Esophagus (tissue), 2 donors: ENCODE results near the gene NPY5R. TPM values are rescaled to one million over a fixed set of nuclear protein-coding genes. Genes with fewer than 3 reads are reported as not detected.

ENCODE experiments used
- H3K27ac ChIP-seq, 2 donors: one replicate each; pipeline ENCODE4 v1.5.1; 2013; ENCODE audit warnings: low read depth in 2 of 2, mild to moderate bottlenecking in 2 of 2, inconsistent platforms in 1 of 2, low read length in 1 of 2, moderate library complexity in 1 of 2
- H3K27me3 ChIP-seq, 2 donors: one replicate each; pipeline ENCODE4 v1.6.1; 2013; ENCODE audit warnings: low read length in 2 of 2, control low read depth in 1 of 2, mild to moderate bottlenecking in 1 of 2; ENCODE audit not compliant: insufficient read depth in 2 of 2, control insufficient read depth in 1 of 2
- H3K36me3 ChIP-seq, 2 donors: one replicate each; pipeline ENCODE4 v1.6.1; 2013; ENCODE audit warnings: low read length in 1 of 2; ENCODE audit not compliant: control insufficient read depth in 2 of 2, insufficient read depth in 2 of 2
- H3K4me1 ChIP-seq, 2 donors: one replicate each; pipeline ENCODE4 v1.6.1; 2013; ENCODE audit warnings: low read length in 1 of 2; ENCODE audit not compliant: control insufficient read depth in 2 of 2, insufficient read depth in 2 of 2
- H3K4me3 ChIP-seq, 2 donors: one replicate each; pipeline ENCODE4 v1.5.1; 2013; ENCODE audit warnings: low read length in 2 of 2, mild to moderate bottlenecking in 2 of 2, low read depth in 1 of 2, moderate library complexity in 1 of 2
- H3K9me3 ChIP-seq, 2 donors: one replicate each; pipeline ENCODE4 v1.6.1; 2013; ENCODE audit warnings: mild to moderate bottlenecking in 2 of 2, low read depth in 1 of 2, low read length in 1 of 2, moderate library complexity in 1 of 2; ENCODE audit not compliant: control insufficient read depth in 2 of 2, insufficient read depth in 1 of 2
- WGBS, 2 donors: extraction: QIAGEN DNeasy Blood & Tissue Kit; methylation state at CpG; one replicate each; pipeline ENCODE4 v1.1.7; 2013; 5-methylcytosine and 5-hydroxymethylcytosine counted together
- polyA plus RNA-seq, 2 donors: library from polyadenylated mRNA; stranded (reverse); fragments of 200-250 nt; gene quantifications; one replicate each; pipeline ENCODE4 v1.2.3, GENCODE V29; 2013
- donor health status: healthy with polysubstance abuse.
- donor health status: Bipolar disorder and iron deficiency.

The NPY5R gene
- polyA plus RNA-seq, 2 donors: 0.04 TPM; not detected in 1

- Histone ChIP-seq H3K4me1 (no peaks in the 10 kb centered on the region), H3K9me3 (no peaks in the 10 kb centered on the region), H3K36me3 (no peaks in the 10 kb centered on the region), H3K27me3 (peaks cover 3 to 4% of the 10 kb centered on the region in 2 donors), H3K4me3 (no peak overlapping the region), H3K27ac (no peak overlapping the region)
- 78 to 86% methylated on average over 3 of the region's 3 CpGs for WGBS, 2 donors
Measured at GRCh38 chr4:163335384-163335783, 8.3 kb upstream of the NPY5R start.

- Histone ChIP-seq H3K36me3 (no peaks in the 10 kb centered on the region), H3K27me3 (peaks cover 0 to 12% of the 10 kb centered on the region in 2 donors), H3K27ac (no peak overlapping the region), H3K4me3 (peak overlapping the region; percentile 16 to 33), H3K9me3 (no peaks in the 10 kb centered on the region), H3K4me1 (peaks cover 0 to 4% of the 10 kb centered on the region in 2 donors)
- WGBS, 2 donors: 2 to 4% methylated on average over 42 to 50 of the region's 50 CpGs
Measured at GRCh38 chr4:163344147-163345125, 744 bp downstream of the NPY5R start.

DNA sequence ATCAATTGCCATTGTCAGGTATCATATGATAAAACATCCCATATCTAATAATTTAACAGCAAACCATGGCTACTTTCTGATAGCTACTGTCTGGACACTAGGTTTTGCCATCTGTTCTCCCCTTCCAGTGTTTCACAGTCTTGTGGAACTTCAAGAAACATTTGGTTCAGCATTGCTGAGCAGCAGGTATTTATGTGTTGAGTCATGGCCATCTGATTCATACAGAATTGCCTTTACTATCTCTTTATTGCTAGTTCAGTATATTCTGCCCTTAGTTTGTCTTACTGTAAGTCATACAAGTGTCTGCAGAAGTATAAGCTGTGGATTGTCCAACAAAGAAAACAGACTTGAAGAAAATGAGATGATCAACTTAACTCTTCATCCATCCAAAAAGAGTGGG is 7.0 kb downstream of the NPY5R start:
- Histone ChIP-seq H3K9me3 (no peaks in the 10 kb centered on the region), H3K27ac (no peak overlapping the region), H3K4me3 (no peak overlapping the region)

GRCh38 chr4:163353054-163353453 is 9.4 kb downstream of the NPY5R start:
- WGBS, 2 donors: 71 to 72% methylated on average over 3 of the region's 3 CpGs
- Histone ChIP-seq H3K4me1 (no peaks in the 10 kb centered on the region), H3K4me3 (no peak overlapping the region), H3K36me3 (no peaks in the 10 kb centered on the region), H3K9me3 (no peaks in the 10 kb centered on the region), H3K27me3 (no peaks in the 10 kb centered on the region), H3K27ac (no peak overlapping the region)

More for the DNA sequence above, 7.0 kb downstream of the NPY5R start:
- Histone ChIP-seq H3K36me3 (no peaks in the 10 kb centered on the region), H3K4me1 (no peaks in the 10 kb centered on the region), H3K27me3 (no peaks in the 10 kb centered on the region)

- no peaks in the 10 kb centered on the region for H3K27me3 ChIP-seq
- no peaks in the 10 kb centered on the region for H3K36me3 ChIP-seq
- 92 to 94% methylated on average over 1 of the region's 1 CpG for WGBS, 2 donors
- no peaks in the 10 kb centered on the region for H3K4me1 ChIP-seq
- H3K9me3 ChIP-seq: no peaks in the 10 kb centered on the region
- no peak overlapping the region for H3K27ac ChIP-seq
- no peak overlapping the region for H3K4me3 ChIP-seq
Measured at GRCh38 chr4:163356104-163356503, 12.4 kb downstream of the NPY5R start.

DNA sequence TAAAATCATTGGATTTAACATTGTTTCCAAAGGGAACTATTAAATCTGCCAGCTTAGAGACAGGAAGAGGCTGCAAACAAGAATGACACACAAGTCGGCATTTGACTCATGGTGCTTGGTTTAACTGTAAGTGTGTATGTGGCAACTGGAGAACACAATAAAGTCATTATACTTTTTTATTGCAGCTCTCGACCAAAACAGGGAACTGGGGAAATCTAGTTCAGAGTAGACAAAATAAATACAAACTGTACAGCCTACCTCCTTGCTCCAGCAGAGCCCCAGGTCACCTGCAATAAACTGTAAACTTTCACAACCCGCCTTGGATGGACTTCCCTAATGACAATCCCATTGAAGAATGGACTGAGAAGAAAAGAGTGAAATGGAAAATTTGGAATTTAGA is 24.0 kb downstream of the NPY5R start:
- no peaks in the 10 kb centered on the region for H3K36me3 ChIP-seq
- no peak overlapping the region for H3K27ac ChIP-seq
- no peaks in the 10 kb centered on the region for H3K4me1 ChIP-seq
- H3K27me3 ChIP-seq: no peaks in the 10 kb centered on the region
- no peaks in the 10 kb centered on the region for H3K9me3 ChIP-seq
- WGBS, 2 donors: 55 to 68% methylated on average over 3 of the region's 3 CpGs
- H3K4me3 ChIP-seq: no peak overlapping the region

DNA sequence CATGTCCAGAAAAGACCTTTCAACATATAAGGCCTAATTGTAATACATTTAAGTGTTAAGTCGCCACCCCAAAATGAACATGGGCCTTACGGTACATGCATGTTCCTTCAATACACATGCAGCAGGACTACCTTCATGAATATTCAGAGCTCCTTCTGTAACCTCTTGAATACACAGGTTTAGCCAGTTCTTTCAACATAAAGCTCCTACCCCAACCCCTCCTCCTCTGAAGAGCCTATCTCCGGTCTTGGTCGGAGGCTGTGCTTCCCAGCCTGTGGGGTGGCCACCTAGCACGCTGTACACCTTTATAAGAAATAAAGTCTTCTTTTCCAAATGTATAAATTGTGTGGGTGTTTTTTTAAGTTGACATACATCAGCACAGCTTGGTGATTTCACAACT is 28.3 kb downstream of the NPY5R start:
- Histone ChIP-seq H3K36me3 (no peaks in the 10 kb centered on the region), H3K4me1 (no peaks in the 10 kb centered on the region), H3K27ac (no peak overlapping the region), H3K4me3 (no peak overlapping the region), H3K9me3 (no peaks in the 10 kb centered on the region), H3K27me3 (no peaks in the 10 kb centered on the region)
- WGBS, 2 donors: 83 to 84% methylated on average over 5 of the region's 5 CpGs

GRCh38 chr4:163378661-163379060 is 35.0 kb downstream of the NPY5R start:
- H3K27me3 ChIP-seq: no peaks in the 10 kb centered on the region
- no peak overlapping the region for H3K27ac ChIP-seq
- H3K4me3 ChIP-seq: no peak overlapping the region
- no peaks in the 10 kb centered on the region for H3K4me1 ChIP-seq
- no peaks in the 10 kb centered on the region for H3K9me3 ChIP-seq
- no peaks in the 10 kb centered on the region for H3K36me3 ChIP-seq

- Histone ChIP-seq H3K4me3 (no peak overlapping the region), H3K27me3 (no peaks in the 10 kb centered on the region), H3K9me3 (no peaks in the 10 kb centered on the region), H3K27ac (no peak overlapping the region), H3K36me3 (no peaks in the 10 kb centered on the region), H3K4me1 (no peaks in the 10 kb centered on the region)
- 56 to 60% methylated on average over 5 of the region's 5 CpGs for WGBS, 2 donors
Measured at GRCh38 chr4:163380703-163381102, 37.0 kb downstream of the NPY5R start.
